Measurements from ENCODE around the gene SH3GL1.

Gene SH3GL1

DNA sequence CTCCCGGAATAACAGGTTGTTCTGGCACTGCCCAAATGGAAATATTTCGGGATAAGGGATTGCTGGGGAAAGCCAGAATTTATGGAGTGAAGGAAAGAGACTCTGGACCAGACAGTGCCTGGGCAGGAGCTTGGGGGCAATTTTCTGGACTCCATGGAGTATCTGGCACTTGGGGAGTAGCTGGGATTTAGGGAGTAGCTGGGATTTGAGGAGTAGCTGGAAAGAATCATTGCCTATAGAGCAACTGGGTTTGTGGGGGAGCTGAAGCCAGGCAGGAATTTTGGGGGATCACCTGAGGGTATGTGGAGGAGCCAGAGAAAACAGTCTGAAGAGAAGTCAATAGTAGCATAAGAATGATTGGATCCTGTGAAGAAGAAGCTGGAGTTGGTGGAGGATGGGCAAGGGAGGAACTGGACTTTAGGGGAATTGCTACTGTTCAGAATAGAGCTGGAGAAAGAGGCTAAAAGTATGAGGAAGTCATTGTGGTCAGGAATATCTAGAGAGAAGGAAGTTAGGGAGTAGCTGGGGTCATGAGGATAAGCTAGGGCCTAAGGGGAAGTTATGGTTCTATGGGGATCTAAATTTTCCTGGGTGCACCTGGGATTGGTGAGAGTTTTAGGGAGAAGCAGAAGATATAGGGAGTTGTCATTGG is 81.2 kb downstream of the SH3GL1 start:
- DNase-seq (ENCODE audit: low read depth, low spot score), result no peak

DNA sequence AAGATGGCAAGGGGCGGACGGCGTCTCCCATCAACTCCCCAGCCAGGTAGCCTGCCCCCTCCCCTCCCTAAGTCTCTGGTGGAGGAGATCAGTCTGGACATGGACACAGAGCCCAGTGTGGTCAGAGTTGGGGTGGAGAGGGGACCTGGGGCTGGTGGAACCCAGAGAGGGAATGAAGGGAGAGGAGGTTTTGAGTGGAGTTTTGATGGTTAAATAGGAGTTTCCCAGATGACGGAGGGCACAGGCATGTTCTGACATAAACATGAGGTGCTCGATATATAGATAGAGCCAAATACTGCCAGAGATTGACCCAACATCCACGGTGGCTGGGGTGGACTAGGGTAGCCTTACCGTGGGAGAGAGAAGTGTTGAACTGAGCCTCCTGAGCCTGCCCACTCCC is 81.9 kb downstream of the SH3GL1 start:
- no peak for DNase-seq (ENCODE audit: low read depth, low spot score)

DNA sequence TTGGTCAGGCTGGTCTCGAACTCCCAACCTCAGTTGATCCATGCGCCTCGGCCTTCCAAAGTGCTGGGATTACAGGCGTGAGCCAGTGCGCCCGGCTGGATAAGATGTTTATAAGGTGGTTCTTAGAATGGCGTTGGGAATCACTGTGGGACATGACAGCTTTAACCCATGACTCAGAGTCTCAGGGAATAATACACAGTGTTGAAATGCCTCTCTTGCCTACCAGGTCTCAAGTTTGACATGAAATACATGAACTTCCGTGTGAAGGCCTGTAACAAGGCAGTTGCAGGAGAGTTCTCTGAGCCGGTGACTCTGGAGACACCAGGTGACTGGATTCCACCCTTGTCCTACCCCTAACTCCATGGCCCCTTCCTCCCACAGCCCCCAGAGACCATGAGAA is 83.4 kb downstream of the SH3GL1 start:
- no peak for DNase-seq (ENCODE audit: low read depth, low spot score)

DNA sequence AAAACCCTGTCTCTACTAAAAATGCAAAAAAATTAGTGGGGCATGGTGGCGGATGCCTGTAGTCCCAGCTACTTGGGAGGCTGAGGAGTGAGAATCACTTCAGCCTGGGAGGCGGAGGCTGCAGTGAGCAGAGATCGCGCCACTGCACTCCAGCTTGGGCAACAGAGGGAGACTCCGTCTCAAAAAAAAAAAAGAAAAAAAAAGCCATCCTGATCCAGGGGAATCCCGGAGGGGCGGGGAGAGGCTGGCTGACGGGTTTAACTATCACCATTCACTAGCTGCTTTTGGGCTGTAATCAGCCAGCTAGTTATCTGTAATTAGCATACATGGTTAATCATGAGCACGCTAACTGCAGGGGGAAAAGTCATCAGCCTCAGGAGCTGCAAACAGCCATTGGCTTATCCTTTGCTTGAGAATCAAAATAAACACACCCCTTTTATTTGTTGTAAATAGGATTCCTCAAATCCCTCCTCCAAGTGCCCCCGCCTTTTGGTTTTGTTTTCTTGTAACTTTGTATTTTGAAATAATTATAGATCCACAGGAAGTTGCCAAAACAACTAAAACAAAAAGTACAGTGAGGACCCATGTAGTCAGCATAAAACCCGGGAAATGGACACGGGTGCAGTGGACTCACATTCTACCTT is 86.4 kb downstream of the SH3GL1 start:
- no peak for DNase-seq (ENCODE audit: low read depth, low spot score)
